MCF 10A (cell line): ENCODE data around the gene CCDC121. TPM values are rescaled to one million over a fixed set of nuclear protein-coding genes. Genes with fewer than 3 reads are reported as not detected.
A peak's percentile ranks its signal among the peaks of the same experiment; 100 is the strongest.

ENCODE experiments used
- BruUV-seq: library from RNA; stranded (reverse); fragments of 400-500 nt; replicated peaks from 2 replicates; lab custom pipeline; 2021; lab: Mats Ljungman, UMichigan
- CTCF ChIA-PET: fragments of 300-600 bp; sonication (Branson Sonifier 250); formaldehyde crosslinking; extraction: SDS; loops from one replicate; lab custom pipeline; 2021; ENCODE audit warnings: antibody characterized with exemption, inconsistent platforms; lab: Yijun Ruan, JAX
- POLR2A ChIA-PET: fragments of 300-600, 350-650 bp; sonication (Branson Sonifier 250); formaldehyde crosslinking; extraction: SDS; loops from one replicate; lab custom pipeline; 2020; ENCODE audit warnings: antibody characterized with exemption, inconsistent platforms; lab: Yijun Ruan, JAX
- DNase-seq: peaks from one replicate; pipeline ENCODE4 v3.0.0-alpha.2; 2018; ENCODE audit not compliant: unreplicated experiment
- H3K27ac Mint-ChIP-seq: one replicate; pipeline ENCODE4 v1.8.0; 2022; ENCODE audit warnings: mild to moderate bottlenecking, low read depth, mixed read lengths; ENCODE audit not compliant: unreplicated experiment
- H3K27me3 Mint-ChIP-seq: one replicate; pipeline ENCODE4 v1.8.0; 2022; ENCODE audit warnings: mixed read lengths; ENCODE audit not compliant: insufficient read depth, unreplicated experiment
- H3K36me3 Mint-ChIP-seq: one replicate; pipeline ENCODE4 v1.8.0; 2022; ENCODE audit warnings: mild to moderate bottlenecking, moderate library complexity, mixed read lengths; ENCODE audit not compliant: insufficient read depth, unreplicated experiment
- H3K4me1 Mint-ChIP-seq: one replicate; pipeline ENCODE4 v1.8.0; 2022; ENCODE audit warnings: mixed read lengths; ENCODE audit not compliant: insufficient read depth, unreplicated experiment
- H3K4me3 Mint-ChIP-seq: one replicate; pipeline ENCODE4 v1.8.0; 2022; ENCODE audit warnings: mild to moderate bottlenecking, moderate library complexity, mixed read lengths; ENCODE audit not compliant: unreplicated experiment
- H3K9me3 Mint-ChIP-seq: one replicate; pipeline ENCODE4 v1.8.0; 2022; ENCODE audit warnings: mixed read lengths; ENCODE audit not compliant: unreplicated experiment
- intact Hi-C: fragments of 100-400 bp; cut with micrococcal nuclease; formaldehyde crosslinking; loops from 2 replicates; pipeline ENCODE4 v1.14.1; 2022
- total RNA-seq: library from RNA; stranded (reverse); gene quantifications from 2 replicates; pipeline ENCODE4 v1.2.3, GENCODE V29; 2022
- TF ChIP-seq, protein P1 (sequence below): fragments of 200-600 bp; IDR thresholded peaks from one replicate; pipeline ENCODE4 v1.8.0; 2022; ENCODE audit warnings: antibody characterized with exemption, mild to moderate bottlenecking; ENCODE audit not compliant: unreplicated experiment

The CCDC121 gene
- total RNA-seq, 1 experiment from 2014 or later, result 0.61 TPM

- H3K4me3 Mint-ChIP-seq, result peak overlapping the region; percentile 97
- no peaks in the 10 kb centered on the region for H3K27me3 Mint-ChIP-seq
- DNase-seq, result no peak
- H3K36me3 Mint-ChIP-seq, result no peaks in the 10 kb centered on the region
- intact Hi-C loops, result loop anchor here (2.0 kb wide), 1 partner anchor 153 kb away; the partner anchor contains the start of gene NRBP1
- peak overlapping the region; percentile 97 for H3K27ac Mint-ChIP-seq
- ChIA-PET CTCF (interaction anchor here (0.7 kb wide), 1 partner anchor 767 kb away, joined by 4 read pairs; no protein-coding TSS in a partner anchor), POLR2A (interaction anchor here (0.7 to 2.1 kb wide), 3 partner anchors 10 to 154 kb away, joined by 3 to 9 read pairs (median 4); partner anchors contain the start of gene NRBP1)
- TF ChIP-seq, protein P1, sequence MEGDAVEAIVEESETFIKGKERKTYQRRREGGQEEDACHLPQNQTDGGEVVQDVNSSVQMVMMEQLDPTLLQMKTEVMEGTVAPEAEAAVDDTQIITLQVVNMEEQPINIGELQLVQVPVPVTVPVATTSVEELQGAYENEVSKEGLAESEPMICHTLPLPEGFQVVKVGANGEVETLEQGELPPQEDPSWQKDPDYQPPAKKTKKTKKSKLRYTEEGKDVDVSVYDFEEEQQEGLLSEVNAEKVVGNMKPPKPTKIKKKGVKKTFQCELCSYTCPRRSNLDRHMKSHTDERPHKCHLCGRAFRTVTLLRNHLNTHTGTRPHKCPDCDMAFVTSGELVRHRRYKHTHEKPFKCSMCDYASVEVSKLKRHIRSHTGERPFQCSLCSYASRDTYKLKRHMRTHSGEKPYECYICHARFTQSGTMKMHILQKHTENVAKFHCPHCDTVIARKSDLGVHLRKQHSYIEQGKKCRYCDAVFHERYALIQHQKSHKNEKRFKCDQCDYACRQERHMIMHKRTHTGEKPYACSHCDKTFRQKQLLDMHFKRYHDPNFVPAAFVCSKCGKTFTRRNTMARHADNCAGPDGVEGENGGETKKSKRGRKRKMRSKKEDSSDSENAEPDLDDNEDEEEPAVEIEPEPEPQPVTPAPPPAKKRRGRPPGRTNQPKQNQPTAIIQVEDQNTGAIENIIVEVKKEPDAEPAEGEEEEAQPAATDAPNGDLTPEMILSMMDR, result no peak
- H3K4me1 Mint-ChIP-seq, result peaks cover 35% of the 10 kb centered on the region
- no TSS peak for BruUV-seq
- H3K9me3 Mint-ChIP-seq, result peaks cover 7% of the 10 kb centered on the region
Measured at GRCh38 chr2:27581417-27582128, 47.2 kb downstream of the CCDC121 start.

Other genes starting within 250 kb of the CCDC121 start
- 14.8 and 16.2 TPM in 2 replicates for gene ZNF513, start 248.3 kb downstream of the CCDC121 start, total RNA-seq
- gene PPM1G, start 219.4 kb downstream of the CCDC121 start, total RNA-seq, result 85.7 and 123 TPM in 2 replicates
- gene NRBP1, start 200.4 kb downstream of the CCDC121 start, total RNA-seq, result 79.5 and 97.3 TPM in 2 replicates
- 4.1 and 6.9 TPM in 2 replicates for gene KRTCAP3, start 186.6 kb downstream of the CCDC121 start, total RNA-seq
- 20.6 and 22.3 TPM in 2 replicates for gene IFT172, start 139.3 kb downstream of the CCDC121 start, total RNA-seq
- gene FNDC4, start 133.8 kb downstream of the CCDC121 start, total RNA-seq, result 0.79 and 1.1 TPM in 2 replicates
- not detected in 2 replicates for gene GCKR, start 132.2 kb downstream of the CCDC121 start, total RNA-seq
- gene ZNF512, start 46.0 kb downstream of the CCDC121 start, total RNA-seq, result 19.9 and 25.5 TPM in 2 replicates
- 28.6 and 30.5 TPM in 2 replicates for gene GPN1, start within 50 bp of the CCDC121 start, total RNA-seq
- gene SUPT7L, start 34.6 kb upstream of the CCDC121 start, total RNA-seq, result 36.4 and 40.8 TPM in 2 replicates
- gene SLC4A1AP, start 34.9 kb upstream of the CCDC121 start, total RNA-seq, result 24.3 and 27.2 TPM in 2 replicates
- gene MRPL33, start 142.7 kb upstream of the CCDC121 start, total RNA-seq, result 204 and 233 TPM in 2 replicates